Tibial artery (tissue), 4 donors: Measurements from ENCODE around the gene MCF2L.

Experiments used
- DNase-seq, 2 donors: peaks; one replicate each; pipeline ENCODE4 v3.0.0-alpha.2; 2019
- H3K27ac ChIP-seq, 2 donors: fragments of 200-600 bp; sonication (generic) in 1 of 2; 1 replicate in 1 of 2; 2 replicates in 1 of 2; pipeline ENCODE4 v1.5.1; 2018 to 2019; ENCODE audit warnings: mild to moderate bottlenecking in 1 of 2
- H3K27me3 ChIP-seq, 2 donors: fragments of 200-600 bp; sonication (generic) in 1 of 2; one replicate each; pipeline versions ENCODE4 v1.5.1 to v1.6.0; 2016 to 2019
- H3K36me3 ChIP-seq, 3 donors: fragments of 200-600 bp; sonication (generic) in 2 of 3; one replicate each; pipeline ENCODE4 v1.5.1; 2016 to 2019; ENCODE audit warnings: mild to moderate bottlenecking in 2 of 3
- H3K4me1 ChIP-seq, 4 donors: fragments of 200-600 bp; sonication (generic) in 2 of 4; 1 replicate in 3 of 4; 2 replicates in 1 of 4; pipeline ENCODE4 v1.5.1; 2016 to 2019
- H3K4me3 ChIP-seq, 2 donors: fragments of 200-600 bp; sonication (generic) in 1 of 2; 1 replicate in 1 of 2; 2 replicates in 1 of 2; pipeline ENCODE4 v1.5.1; 2018 to 2019; ENCODE audit warnings: mild to moderate bottlenecking in 2 of 2
- H3K9me3 ChIP-seq, 3 donors: fragments of 200-600 bp; sonication (generic) in 1 of 3; one replicate each; pipeline ENCODE4 v1.5.1; 2016 to 2019
- intact Hi-C: fragments of 100-400 bp; cut with DNase I; formaldehyde crosslinking; loops from one replicate; pipeline ENCODE4 v1.15.0; 2023; ENCODE audit warnings: low total_unique reads
- TF ChIP-seq, protein P1 (sequence below), 2 experiments: fragments of 200-600 bp in 1 of 2; fragments of 450-650 bp in 1 of 2; IDR thresholded peaks; one replicate each; pipeline ENCODE4 v1.5.1; 2017 to 2019; ENCODE audit warnings: antibody characterized with exemption in 2 of 2, mild to moderate bottlenecking in 1 of 2, moderate library complexity in 1 of 2

The MCF2L gene

DNA sequence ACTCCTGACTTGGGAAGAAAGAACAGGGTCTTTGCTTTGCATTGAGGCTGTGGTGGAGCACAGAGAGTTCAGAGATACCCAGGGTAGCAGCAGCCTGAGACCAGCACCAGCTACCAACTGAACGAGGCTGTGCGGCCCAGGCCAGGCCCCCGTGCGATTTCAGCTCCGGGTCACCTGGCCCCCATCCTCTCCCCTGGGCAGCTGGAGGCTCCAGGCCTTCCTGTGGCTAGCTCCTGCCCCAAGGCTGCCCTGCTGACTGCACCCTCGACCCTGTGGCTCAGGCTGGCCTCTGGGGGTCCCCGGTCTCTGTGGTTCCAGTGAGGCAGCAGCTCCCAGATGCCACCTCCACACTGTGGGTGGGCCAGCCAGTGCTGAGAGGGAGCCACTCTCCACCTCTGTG, 52.8 kb downstream of the MCF2L start:
- intact Hi-C loops = no loop called here
- TF ChIP-seq, protein P1, sequence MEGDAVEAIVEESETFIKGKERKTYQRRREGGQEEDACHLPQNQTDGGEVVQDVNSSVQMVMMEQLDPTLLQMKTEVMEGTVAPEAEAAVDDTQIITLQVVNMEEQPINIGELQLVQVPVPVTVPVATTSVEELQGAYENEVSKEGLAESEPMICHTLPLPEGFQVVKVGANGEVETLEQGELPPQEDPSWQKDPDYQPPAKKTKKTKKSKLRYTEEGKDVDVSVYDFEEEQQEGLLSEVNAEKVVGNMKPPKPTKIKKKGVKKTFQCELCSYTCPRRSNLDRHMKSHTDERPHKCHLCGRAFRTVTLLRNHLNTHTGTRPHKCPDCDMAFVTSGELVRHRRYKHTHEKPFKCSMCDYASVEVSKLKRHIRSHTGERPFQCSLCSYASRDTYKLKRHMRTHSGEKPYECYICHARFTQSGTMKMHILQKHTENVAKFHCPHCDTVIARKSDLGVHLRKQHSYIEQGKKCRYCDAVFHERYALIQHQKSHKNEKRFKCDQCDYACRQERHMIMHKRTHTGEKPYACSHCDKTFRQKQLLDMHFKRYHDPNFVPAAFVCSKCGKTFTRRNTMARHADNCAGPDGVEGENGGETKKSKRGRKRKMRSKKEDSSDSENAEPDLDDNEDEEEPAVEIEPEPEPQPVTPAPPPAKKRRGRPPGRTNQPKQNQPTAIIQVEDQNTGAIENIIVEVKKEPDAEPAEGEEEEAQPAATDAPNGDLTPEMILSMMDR (IDR thresholded peaks at IDR 0.05) = no peak
- Histone ChIP-seq H3K4me3 (no peak overlapping the region), H3K27me3 (peaks cover 0 to 41% of the 10 kb centered on the region in 2 donors), H3K4me1 (no peaks in the 10 kb centered on the region), H3K36me3 (peaks cover 0 to 11% (median 0%) of the 10 kb centered on the region in 3 donors), H3K27ac (no peak overlapping the region), H3K9me3 (no peaks in the 10 kb centered on the region)
- DNase-seq = no peak

DNA sequence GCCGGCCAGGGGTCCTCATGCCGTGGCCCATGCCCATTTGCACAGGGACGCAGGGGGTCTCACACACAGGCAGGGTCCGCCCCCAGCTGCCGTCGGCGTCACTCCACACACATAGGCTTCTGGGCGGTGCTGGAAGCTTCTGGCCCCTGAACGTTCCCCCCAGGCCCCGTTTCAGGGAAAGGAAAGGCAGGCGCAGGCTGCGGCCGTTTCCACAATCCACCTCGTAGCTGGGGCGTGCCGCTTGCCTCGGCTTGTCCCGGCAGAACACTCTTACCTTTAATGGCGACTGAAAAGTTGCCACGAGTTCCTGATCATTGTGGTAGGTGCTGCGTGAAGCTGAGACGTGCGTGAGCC, 53.4 kb downstream of the MCF2L start:
- intact Hi-C loops = no loop called here
- TF ChIP-seq, protein P1 (IDR thresholded peaks at IDR 0.05) = no peak
- Histone ChIP-seq H3K27ac (no peak overlapping the region), H3K9me3 (no peaks in the 10 kb centered on the region), H3K27me3 (peaks cover 0 to 37% of the 10 kb centered on the region in 2 donors), H3K36me3 (peaks cover 0 to 5% (median 0%) of the 10 kb centered on the region in 3 donors), H3K4me3 (no peak overlapping the region), H3K4me1 (no peaks in the 10 kb centered on the region)
- no peak for DNase-seq

DNA sequence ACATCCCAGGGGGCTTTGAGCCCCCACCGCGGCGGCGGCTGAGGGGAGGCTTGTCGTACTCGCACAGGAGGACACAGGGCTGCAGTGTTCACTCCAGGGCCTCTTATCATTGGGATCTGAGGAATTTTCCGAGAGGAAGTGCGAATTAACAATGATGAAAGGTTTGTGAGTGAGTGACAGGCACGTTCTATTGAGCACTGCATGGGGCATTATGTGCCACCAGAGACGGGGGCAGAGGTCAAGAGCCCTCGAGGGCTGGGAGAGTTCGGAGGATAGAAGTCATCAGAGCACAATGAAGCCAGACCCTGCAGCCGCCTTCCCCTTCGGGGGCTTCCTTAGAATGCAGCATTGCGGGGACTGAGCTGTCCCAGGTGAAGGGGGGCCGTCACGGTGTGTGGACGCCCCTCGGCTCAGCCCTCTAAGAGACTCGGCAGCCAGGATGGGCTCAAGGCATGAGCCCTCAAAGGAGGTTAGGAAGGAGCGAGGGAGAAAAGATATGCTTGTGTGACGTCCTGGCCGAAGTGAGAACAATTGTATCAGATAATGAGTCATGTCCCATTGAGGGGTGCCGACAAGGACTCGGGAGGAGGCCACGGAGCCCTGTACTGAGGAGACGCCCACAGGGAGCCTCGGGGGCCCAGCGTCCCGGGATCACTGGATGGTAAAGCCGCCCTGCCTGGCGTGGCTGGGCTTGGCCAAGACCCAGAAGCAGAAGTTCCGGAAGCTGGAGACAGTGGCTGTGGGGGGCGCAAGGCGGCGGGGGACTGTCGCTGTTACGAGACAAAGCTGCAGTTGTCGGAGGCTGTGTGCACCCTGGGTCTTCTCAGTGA, 53.9 kb downstream of the MCF2L start:
- TF ChIP-seq, protein P1 (IDR thresholded peaks at IDR 0.05) = no peak
- Histone ChIP-seq H3K36me3 (no peaks in the 10 kb centered on the region), H3K9me3 (no peaks in the 10 kb centered on the region), H3K4me3 (no peak overlapping the region), H3K4me1 (no peaks in the 10 kb centered on the region), H3K27ac (no peak overlapping the region), H3K27me3 (peaks cover 0 to 39% of the 10 kb centered on the region in 2 donors)
- intact Hi-C loops = no loop called here
- no peak for DNase-seq

DNA sequence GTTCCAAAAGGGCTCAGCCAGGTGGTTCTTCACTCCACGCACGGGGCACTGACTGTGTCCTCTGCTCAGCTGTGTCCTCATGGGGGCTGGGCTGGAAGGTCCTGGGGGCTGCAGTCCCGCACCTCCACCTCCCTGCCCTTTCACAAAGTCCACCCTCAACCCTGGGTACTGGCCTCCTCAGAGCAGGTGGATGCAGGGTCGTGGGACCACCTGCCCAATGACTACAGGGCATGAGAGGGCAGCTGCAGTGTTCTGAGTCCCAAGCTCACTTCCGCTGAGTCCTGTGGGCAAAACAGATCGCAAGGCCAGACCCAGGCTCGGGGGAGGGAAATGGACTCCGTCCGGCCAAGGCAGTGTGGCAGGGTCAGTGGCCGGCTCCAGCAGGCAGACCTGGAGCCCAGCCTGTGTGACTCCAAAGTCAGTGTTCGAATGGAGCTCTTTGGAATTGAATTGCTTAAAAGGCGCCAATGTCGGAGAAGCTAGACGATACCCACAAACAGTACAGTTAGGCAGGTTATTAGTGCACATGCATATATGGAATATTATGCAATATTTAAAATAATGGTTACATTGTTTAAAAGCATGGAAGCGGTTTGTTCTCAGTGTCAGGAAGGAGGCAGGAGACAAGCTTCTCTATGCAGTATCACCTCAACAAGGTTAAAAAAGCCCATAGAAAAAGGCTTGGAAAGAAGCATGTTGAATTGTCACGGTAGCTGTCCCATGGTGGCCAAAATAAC, 54.8 kb downstream of the MCF2L start:
- intact Hi-C loops = no loop called here
- no peak overlapping the region for H3K4me3 ChIP-seq
- no peak for DNase-seq
- TF ChIP-seq, protein P1 (IDR thresholded peaks at IDR 0.05) = no peak
- H3K9me3 ChIP-seq = no peaks in the 10 kb centered on the region
- no peaks in the 10 kb centered on the region for H3K36me3 ChIP-seq
- H3K27ac ChIP-seq = no peak overlapping the region
- peaks cover 0 to 42% of the 10 kb centered on the region in 2 donors for H3K27me3 ChIP-seq
- H3K4me1 ChIP-seq = no peaks in the 10 kb centered on the region

DNA sequence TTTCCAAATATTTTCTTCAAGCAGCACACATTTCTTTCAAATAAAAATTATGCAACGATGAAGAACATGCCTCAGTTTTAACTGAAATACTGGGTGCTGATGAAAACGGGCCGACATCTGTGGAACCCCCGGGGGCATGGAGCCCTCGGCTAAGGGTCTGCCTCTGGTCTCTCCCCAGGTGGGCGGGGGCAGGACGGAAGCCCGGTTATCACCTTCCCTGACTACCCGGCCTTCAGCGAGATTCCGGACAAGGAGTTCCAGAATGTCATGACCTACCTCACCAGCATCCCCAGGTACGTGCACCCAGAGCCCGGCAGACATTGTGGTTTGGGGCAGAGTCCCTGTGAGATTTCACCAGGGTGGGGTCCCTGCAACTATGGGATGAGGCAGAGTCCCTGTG, 55.5 kb downstream of the MCF2L start:
- DNase-seq = no peak
- no peaks in the 10 kb centered on the region for H3K9me3 ChIP-seq
- TF ChIP-seq, protein P1 (IDR thresholded peaks at IDR 0.05) = no peak
- peaks cover 0 to 46% of the 10 kb centered on the region in 2 donors for H3K27me3 ChIP-seq
- H3K36me3 ChIP-seq = no peaks in the 10 kb centered on the region
- intact Hi-C loops = no loop called here
- no peak overlapping the region for H3K27ac ChIP-seq
- no peak overlapping the region for H3K4me3 ChIP-seq
- H3K4me1 ChIP-seq = no peaks in the 10 kb centered on the region
